H9 (cell line): ENCODE results near the gene NAA16. TPM values are rescaled to one million over a fixed set of nuclear protein-coding genes. Genes with fewer than 3 reads are reported as not detected.

Experiments
- DNase-seq: peaks from one replicate; pipeline ENCODE4 v3.0.0-alpha.2; 2017
- H2AFZ ChIP-seq: one replicate; pipeline ENCODE4 v1.6.1; 2013; ENCODE audit warnings: mild to moderate bottlenecking, low read length, control low read depth, moderate library complexity
- H2AK5ac ChIP-seq: 2 replicates; pipeline ENCODE4 v1.6.1; 2013; ENCODE audit warnings: low read length, control low read depth, mixed read lengths; ENCODE audit not compliant: insufficient read length
- H2BK120ac ChIP-seq: one replicate; pipeline ENCODE4 v1.6.1; 2013; ENCODE audit warnings: low read depth, mild to moderate bottlenecking, low read length, control low read depth, inconsistent platforms; ENCODE audit not compliant: poor library complexity, severe bottlenecking
- H2BK12ac ChIP-seq: 2 replicates; pipeline ENCODE4 v1.6.1; 2013; ENCODE audit warnings: low read length, control low read depth, mixed read lengths, low read depth; ENCODE audit not compliant: insufficient read length
- H2BK15ac ChIP-seq: 2 replicates; pipeline ENCODE4 v1.6.1; 2013; ENCODE audit warnings: low read depth, low read length, control low read depth
- H2BK20ac ChIP-seq: one replicate; pipeline ENCODE4 v1.6.1; 2013; ENCODE audit warnings: low read depth, mild to moderate bottlenecking, low read length, control low read depth, inconsistent platforms; ENCODE audit not compliant: poor library complexity, severe bottlenecking
- H2BK5ac ChIP-seq: 2 replicates; pipeline ENCODE4 v1.6.1; 2013; ENCODE audit warnings: low read length, control low read depth, mixed read lengths; ENCODE audit not compliant: insufficient read length
- H3K14ac ChIP-seq: 2 replicates; pipeline ENCODE4 v1.6.1; 2013; ENCODE audit warnings: low read length, control low read depth; ENCODE audit not compliant: insufficient read depth
- H3K18ac ChIP-seq: 2 replicates; pipeline ENCODE4 v1.6.1; 2013; ENCODE audit warnings: low read depth, mild to moderate bottlenecking, mixed read lengths, low read length, control low read depth; ENCODE audit not compliant: insufficient read length
- H3K23ac ChIP-seq: 2 replicates; pipeline ENCODE4 v1.6.1; 2013; ENCODE audit warnings: low read length, control low read depth, mixed read lengths, low read depth; ENCODE audit not compliant: insufficient read length
- H3K23me2 ChIP-seq: 2 replicates; pipeline ENCODE4 v1.6.1; 2013; ENCODE audit warnings: low read depth, mild to moderate bottlenecking, mixed read lengths, low read length, control low read depth; ENCODE audit not compliant: insufficient read length, poor library complexity, severe bottlenecking
- H3K27ac ChIP-seq: 2 replicates; pipeline ENCODE4 v1.5.1; 2013; ENCODE audit warnings: low read length, control low read depth, mixed read lengths, low read depth; ENCODE audit not compliant: insufficient read length
- H3K27me3 ChIP-seq: 2 replicates; pipeline ENCODE4 v1.6.1; 2013; ENCODE audit warnings: low read length, control low read depth, inconsistent platforms; ENCODE audit not compliant: insufficient read depth
- H3K4ac ChIP-seq: 2 replicates; pipeline ENCODE4 v1.6.1; 2013; ENCODE audit warnings: low read depth, mild to moderate bottlenecking, control low read depth, inconsistent platforms, low read length, moderate library complexity
- H3K4me1 ChIP-seq: 2 replicates; pipeline ENCODE4 v1.6.1; 2013; ENCODE audit warnings: low read length, control low read depth, inconsistent platforms; ENCODE audit not compliant: insufficient read depth
- H3K4me2 ChIP-seq: 2 replicates; pipeline ENCODE4 v1.6.1; 2013; ENCODE audit warnings: low read length, control low read depth, mixed read lengths; ENCODE audit not compliant: insufficient read length, insufficient read depth
- H3K56ac ChIP-seq: 2 replicates; pipeline ENCODE4 v1.6.1; 2013; ENCODE audit warnings: low read depth, mild to moderate bottlenecking, mixed read lengths, low read length, control low read depth; ENCODE audit not compliant: insufficient read length
- H3K79me1 ChIP-seq: 2 replicates; pipeline ENCODE4 v1.6.1; 2013; ENCODE audit warnings: low read depth, mild to moderate bottlenecking, moderate library complexity, low read length, control low read depth, inconsistent platforms; ENCODE audit not compliant: insufficient read depth, poor library complexity, severe bottlenecking
- H3K79me2 ChIP-seq: 2 replicates; pipeline ENCODE4 v1.6.1; 2013; ENCODE audit warnings: low read length, control low read depth, inconsistent platforms; ENCODE audit not compliant: insufficient read depth
- H3K9ac ChIP-seq: 2 replicates; pipeline ENCODE4 v1.6.1; 2013; ENCODE audit warnings: low read length, control low read depth, mixed read lengths; ENCODE audit not compliant: insufficient read length; ENCODE audit errors: extremely low read depth
- H3K9me3 ChIP-seq: one replicate; pipeline ENCODE4 v1.6.1; 2013; ENCODE audit warnings: low read depth, low read length, inconsistent platforms; ENCODE audit not compliant: control insufficient read depth
- H3T11ph ChIP-seq: one replicate; pipeline ENCODE4 v1.6.1; 2013; ENCODE audit warnings: mild to moderate bottlenecking, low read length, control low read depth, inconsistent platforms
- H4K20me1 ChIP-seq: one replicate; pipeline ENCODE4 v1.6.1; 2013; ENCODE audit not compliant: control insufficient read depth, insufficient read length, insufficient read depth
- H4K5ac ChIP-seq: 2 replicates; pipeline ENCODE4 v1.6.1; 2013; ENCODE audit warnings: low read depth, mild to moderate bottlenecking, mixed read lengths, low read length, control low read depth; ENCODE audit not compliant: insufficient read length
- H4K8ac ChIP-seq: replicated peaks from 2 replicates; pipeline ENCODE4 v1.6.1; 2013; ENCODE audit warnings: low read length, control low read depth, mixed read lengths, low read depth; ENCODE audit not compliant: insufficient read length
- H4K91ac ChIP-seq: 2 replicates; pipeline ENCODE4 v1.6.1; 2013; ENCODE audit warnings: low read depth, mild to moderate bottlenecking, moderate library complexity, mixed read lengths, low read length, control low read depth; ENCODE audit not compliant: insufficient read length
- H3K27ac Mint-ChIP-seq, 3 experiments: 2 replicates in 2 of 3; 3 replicates in 1 of 3; pipeline ENCODE4 v1.8.0; 2020 to 2021; ENCODE audit warnings: mixed read lengths in 3 of 3, mild to moderate bottlenecking in 1 of 3, moderate library complexity in 1 of 3
- H3K27me3 Mint-ChIP-seq: 2 replicates; pipeline ENCODE4 v1.8.0; 2021; ENCODE audit warnings: low read depth, mild to moderate bottlenecking, moderate library complexity, mixed read lengths
- H3K36me3 Mint-ChIP-seq, 3 experiments: 2 replicates in 2 of 3; 3 replicates in 1 of 3; pipeline ENCODE4 v1.8.0; 2020 to 2021; ENCODE audit warnings: low read depth in 3 of 3, mixed read lengths in 3 of 3; ENCODE audit not compliant: insufficient read depth in 1 of 3
- H3K4me1 Mint-ChIP-seq, 2 experiments: 2 replicates each; pipeline ENCODE4 v1.8.0; 2020; ENCODE audit warnings: mixed read lengths in 2 of 2
- H3K4me3 Mint-ChIP-seq, 2 experiments: 2 replicates in 1 of 2; 3 replicates in 1 of 2; pipeline ENCODE4 v1.8.0; 2020 to 2021; ENCODE audit warnings: mild to moderate bottlenecking in 2 of 2, mixed read lengths in 2 of 2, moderate library complexity in 1 of 2
- H3K9me3 Mint-ChIP-seq, 2 experiments: 2 replicates in 1 of 2; 3 replicates in 1 of 2; pipeline ENCODE4 v1.8.0; 2020; ENCODE audit warnings: mild to moderate bottlenecking in 2 of 2, mixed read lengths in 2 of 2, moderate library complexity in 1 of 2
- CTCF ChIP-seq: fragments of 200-600 bp; sonication (generic); conservative IDR thresholded peaks from 3 replicates; pipeline ENCODE4 v1.8.0; 2021; ENCODE audit warnings: antibody characterized with exemption, mild to moderate bottlenecking
- WGBS: extraction: QIAGEN DNeasy Blood & Tissue Kit; methylation state at CpG from one replicate; pipeline ENCODE4 v1.1.7; 2013; ENCODE audit warnings: missing lambda C conversion rate, low lambda C conversion rate, mixed read lengths; ENCODE audit not compliant: insufficient read length; ENCODE audit errors: extremely low coverage; 5-methylcytosine and 5-hydroxymethylcytosine counted together
- total RNA-seq: library from RNA; stranded (reverse); gene quantifications from 2 replicates; pipeline ENCODE4 v1.2.1, GENCODE V29; 2021

NAA16 gene
- total RNA-seq, 1 experiment from 2014 or later, result 37.7 TPM

- no peak overlapping the region for H3K23ac ChIP-seq
- peaks cover 0 to 3% of the 10 kb centered on the region in 2 experiments; a peak in 2 of 5 replicates for H3K9me3 Mint-ChIP-seq
- H3K9me3 ChIP-seq, result no peaks in the 10 kb centered on the region
- H3K4me3 Mint-ChIP-seq, result no peak overlapping the region
- H2AK5ac ChIP-seq, result no peak overlapping the region
- no peaks in the 10 kb centered on the region; the same call in 1 of the 2 replicates for H3K4me1 ChIP-seq
- H2BK15ac ChIP-seq, result no peak overlapping the region
- no peak overlapping the region for H4K91ac ChIP-seq
- no peaks in the 10 kb centered on the region for H3K27me3 ChIP-seq
- H2AFZ ChIP-seq, result no peak overlapping the region
- no peaks in the 10 kb centered on the region for H3K23me2 ChIP-seq
- no peak overlapping the region for H3K14ac ChIP-seq
- H4K8ac ChIP-seq, result no peak overlapping the region
- H3K27ac Mint-ChIP-seq, result peak overlapping the region in 1 of 3 experiments; percentile 20; a peak in 2 of 7 replicates
- no peak overlapping the region for H2BK5ac ChIP-seq
- H3K4me2 ChIP-seq, result no peak overlapping the region
- no peaks in the 10 kb centered on the region for H3K79me1 ChIP-seq
- no peak overlapping the region for H3K9ac ChIP-seq
- H3K79me2 ChIP-seq, result no peaks in the 10 kb centered on the region
- H2BK12ac ChIP-seq, result no peak overlapping the region
- no peak for DNase-seq
- no peak overlapping the region for H3T11ph ChIP-seq
- no peak overlapping the region for H2BK120ac ChIP-seq
- peaks cover 0 to 5% (median 3%) of the 10 kb centered on the region in 3 experiments; a peak in 1 of 7 replicates for H3K36me3 Mint-ChIP-seq
- H2BK20ac ChIP-seq, result no peak overlapping the region
- no peak overlapping the region for H3K27ac ChIP-seq
- H4K20me1 ChIP-seq, result no peaks in the 10 kb centered on the region
- H3K27me3 Mint-ChIP-seq, result no peaks in the 10 kb centered on the region
- no peak for TF ChIP-seq CTCF
- WGBS, result no CpG with 5 or more reads among the region's 7 CpGs
- peaks cover 19 to 23% of the 10 kb centered on the region in 2 experiments for H3K4me1 Mint-ChIP-seq
- no peak overlapping the region for H4K5ac ChIP-seq
- no peak overlapping the region for H3K4ac ChIP-seq
- no peak overlapping the region for H3K18ac ChIP-seq
- H3K56ac ChIP-seq, result no peak overlapping the region
Observed at GRCh38 chr13:41291246-41291645, 19.8 kb upstream of the NAA16 start.
